ENCODE results near the gene MPRIP. TPM values are rescaled to one million over a fixed set of nuclear protein-coding genes. Genes with fewer than 3 reads are reported as not detected.

Gene MPRIP
- total and polyA plus RNA-seq, 2 donors (not counting 3 experiments of a cell fraction or from before 2014, with no cell fraction given) = 94.6 to 246 TPM

DNA sequence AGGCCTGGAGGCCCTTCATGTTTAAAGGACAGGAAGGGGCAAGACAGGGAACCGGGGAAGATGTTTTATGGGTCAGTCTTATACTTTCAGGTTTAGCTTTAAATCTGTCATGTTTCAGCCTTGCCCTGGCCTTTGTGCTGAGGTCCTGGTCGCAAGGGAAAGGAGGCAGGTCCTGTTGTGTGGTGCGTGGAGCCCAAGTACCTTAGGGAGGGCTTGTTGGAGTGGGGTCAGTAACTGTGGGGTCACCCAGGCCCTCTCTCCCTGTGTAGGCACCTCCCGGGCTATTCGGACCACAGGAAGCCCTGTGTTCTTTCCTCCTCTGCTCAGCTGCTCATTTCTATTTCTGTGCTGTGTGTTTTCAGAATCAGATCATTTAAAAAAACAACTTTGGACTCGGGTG is 42.7 kb downstream of the MPRIP start:
- Histone ChIP-seq H3K4me1 (ENCODE audit: control insufficient read depth, extremely low read depth, insufficient read depth, low read length) (no peaks in the 10 kb centered on the region), H3K4me2 (ENCODE audit: insufficient read depth, low read length) (no peak overlapping the region), H3K79me2 (ENCODE audit: control insufficient read depth, insufficient read depth, low read length) (peaks cover 85% of the 10 kb centered on the region), H3K27ac (ENCODE audit: insufficient read depth, low read depth, low read length) (no peak overlapping the region), H3K9me1 (replicated peaks; ENCODE audit: control insufficient read depth, extremely low read depth, insufficient read depth, low read length) (no peaks in the 10 kb centered on the region), H2AFZ (ENCODE audit: low read depth, low read length) (no peak overlapping the region), H4K20me1 (replicated peaks; ENCODE audit: control insufficient read depth, extremely low read depth, insufficient read depth, low read length) (peaks cover 5% of the 10 kb centered on the region), H3K36me3 (ENCODE audit: control insufficient read depth in 2 of 2, extremely low read depth in 1 of 2, insufficient read depth in 2 of 2, low read length in 2 of 2) (peaks cover 0 to 26% of the 10 kb centered on the region in 2 experiments), H3K4me3 (replicated peaks in 1 of 3; ENCODE audit: insufficient read depth in 1 of 3, low read depth in 1 of 3, low read length in 3 of 3) (no peak overlapping the region), H3K27me3 (ENCODE audit: control insufficient read depth in 2 of 2, insufficient read depth in 2 of 2, low read length in 2 of 2) (no peaks in the 10 kb centered on the region), H3K9ac (replicated peaks; ENCODE audit: extremely low read depth, insufficient read depth, low read length) (no peak overlapping the region), H3K9me3 (replicated peaks; ENCODE audit: control insufficient read depth, insufficient read depth, low read length) (no peaks in the 10 kb centered on the region)
- BruUV-seq (replicated peaks) = no TSS peak
- FAIRE-seq (no peak), DNase-seq (ENCODE audit: low read depth, low spot score) (no peak)
- ChIA-PET CTCF (no interaction called here), POLR2A (no interaction called here)
- TF ChIP-seq FOS (IDR thresholded peaks at IDR 0.05; ENCODE audit: borderline replicate concordance, insufficient read depth, low read length) (no peak), POLR2AphosphoS5 (IDR thresholded peaks at IDR 0.05; ENCODE audit: insufficient read depth, low read depth, low read length) (no peak), POLR2A (IDR thresholded peaks at IDR 0.05; ENCODE audit: low read depth, low read length) (no peak), EZH2 (IDR thresholded peaks at IDR 0.05; ENCODE audit: borderline replicate concordance, low read depth, low read length, severe bottlenecking) (no peak), MYC (IDR thresholded peaks at IDR 0.05; ENCODE audit: low read depth, low read length) (no peak), GATA2 (IDR thresholded peaks at IDR 0.05; ENCODE audit: insufficient read depth, insufficient read length, low read depth, low read length) (no peak), JUN (IDR thresholded peaks at IDR 0.05; ENCODE audit: borderline replicate concordance, insufficient read depth, insufficient read length, low read depth) (no peak)
- TF ChIP-seq, protein P1, sequence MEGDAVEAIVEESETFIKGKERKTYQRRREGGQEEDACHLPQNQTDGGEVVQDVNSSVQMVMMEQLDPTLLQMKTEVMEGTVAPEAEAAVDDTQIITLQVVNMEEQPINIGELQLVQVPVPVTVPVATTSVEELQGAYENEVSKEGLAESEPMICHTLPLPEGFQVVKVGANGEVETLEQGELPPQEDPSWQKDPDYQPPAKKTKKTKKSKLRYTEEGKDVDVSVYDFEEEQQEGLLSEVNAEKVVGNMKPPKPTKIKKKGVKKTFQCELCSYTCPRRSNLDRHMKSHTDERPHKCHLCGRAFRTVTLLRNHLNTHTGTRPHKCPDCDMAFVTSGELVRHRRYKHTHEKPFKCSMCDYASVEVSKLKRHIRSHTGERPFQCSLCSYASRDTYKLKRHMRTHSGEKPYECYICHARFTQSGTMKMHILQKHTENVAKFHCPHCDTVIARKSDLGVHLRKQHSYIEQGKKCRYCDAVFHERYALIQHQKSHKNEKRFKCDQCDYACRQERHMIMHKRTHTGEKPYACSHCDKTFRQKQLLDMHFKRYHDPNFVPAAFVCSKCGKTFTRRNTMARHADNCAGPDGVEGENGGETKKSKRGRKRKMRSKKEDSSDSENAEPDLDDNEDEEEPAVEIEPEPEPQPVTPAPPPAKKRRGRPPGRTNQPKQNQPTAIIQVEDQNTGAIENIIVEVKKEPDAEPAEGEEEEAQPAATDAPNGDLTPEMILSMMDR (IDR thresholded peaks at IDR 0.05; ENCODE audit: extremely low read depth in 1 of 2, insufficient read depth in 1 of 2, low read depth in 1 of 2, low read length in 2 of 2) = no peak
- TF ChIP-seq, protein P2, sequence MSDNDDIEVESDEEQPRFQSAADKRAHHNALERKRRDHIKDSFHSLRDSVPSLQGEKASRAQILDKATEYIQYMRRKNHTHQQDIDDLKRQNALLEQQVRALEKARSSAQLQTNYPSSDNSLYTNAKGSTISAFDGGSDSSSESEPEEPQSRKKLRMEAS (IDR thresholded peaks at IDR 0.05; ENCODE audit: insufficient read depth, insufficient read length) = no peak
- intact Hi-C loops (cut with micrococcal nuclease) (no loop called here), dilution Hi-C loops (cut with MboI; ENCODE audit: extremely low pct_ligation_motif_present, low sequenced_read_pairs) (no loop called here)

Data from endothelial cell of umbilical vein (primary cell).